Activated CD4-positive, alpha-beta T cell treated with anti-CD3 and anti-CD28 coated beads for 24 hours (primary cell): Measurements from ENCODE around the gene PLSCR5.
A peak's percentile ranks its signal among the peaks of the same experiment; 100 is the strongest.

Experiments
- DNase-seq, 2 donors: peaks; one replicate each; pipeline ENCODE4 v3.0.0-alpha.2; 2020; ENCODE audit warnings: low read depth in 2 of 2

Gene PLSCR5

DNA sequence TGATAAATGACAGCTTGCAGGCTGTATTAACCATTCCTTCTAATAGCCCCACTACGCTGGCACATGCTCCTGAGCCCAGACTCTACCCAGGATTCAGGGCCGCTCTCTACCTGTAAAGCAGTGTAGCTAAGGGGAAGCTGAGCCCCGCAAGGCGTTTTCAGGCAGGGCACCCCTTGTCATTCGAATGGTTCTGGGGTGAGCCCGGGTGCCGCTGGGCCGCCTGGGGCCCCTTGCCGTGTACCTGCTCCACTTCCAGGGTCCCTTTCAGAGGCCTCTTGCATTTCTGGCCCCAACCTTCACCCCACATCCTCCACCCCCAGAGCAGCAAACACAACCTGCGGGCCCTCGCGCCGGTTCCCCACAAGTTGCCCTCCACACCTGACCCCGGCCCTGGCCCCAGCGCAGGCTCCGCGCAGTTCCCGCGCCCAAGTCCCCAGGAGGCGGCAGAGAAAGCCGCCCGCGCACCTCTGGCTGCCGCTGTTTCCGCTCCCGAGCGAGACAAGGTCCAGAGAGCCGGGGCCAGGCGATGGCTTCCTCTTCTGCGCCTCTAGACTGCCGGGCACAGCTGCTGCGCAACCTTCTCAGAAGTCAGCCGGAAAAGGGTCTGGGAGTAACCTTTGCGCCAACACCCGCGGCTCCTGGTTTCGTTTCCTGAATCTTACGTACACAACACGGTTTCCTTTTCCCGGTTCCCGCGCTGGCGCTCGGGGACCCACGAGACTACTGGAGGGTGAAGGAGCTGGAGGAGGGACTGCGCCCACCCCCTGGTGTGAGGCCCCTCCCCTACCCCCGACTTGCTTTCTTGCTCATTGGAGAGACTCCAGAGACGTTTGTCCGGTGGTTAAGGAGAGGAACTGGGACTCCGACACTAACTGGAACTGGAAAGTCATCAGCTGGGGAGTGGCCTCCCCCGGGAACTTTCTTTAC is 60.9 kb downstream of the PLSCR5 start, which contains the start of gene PLSCR1:
PLSCR1 (minus strand) TSS at position 606 of the 927 bp plus-strand sequence. CDS start 8,055 bp downstream, outside the sequence.
- DNase-seq = peak; percentile 41 to 67

DNA sequence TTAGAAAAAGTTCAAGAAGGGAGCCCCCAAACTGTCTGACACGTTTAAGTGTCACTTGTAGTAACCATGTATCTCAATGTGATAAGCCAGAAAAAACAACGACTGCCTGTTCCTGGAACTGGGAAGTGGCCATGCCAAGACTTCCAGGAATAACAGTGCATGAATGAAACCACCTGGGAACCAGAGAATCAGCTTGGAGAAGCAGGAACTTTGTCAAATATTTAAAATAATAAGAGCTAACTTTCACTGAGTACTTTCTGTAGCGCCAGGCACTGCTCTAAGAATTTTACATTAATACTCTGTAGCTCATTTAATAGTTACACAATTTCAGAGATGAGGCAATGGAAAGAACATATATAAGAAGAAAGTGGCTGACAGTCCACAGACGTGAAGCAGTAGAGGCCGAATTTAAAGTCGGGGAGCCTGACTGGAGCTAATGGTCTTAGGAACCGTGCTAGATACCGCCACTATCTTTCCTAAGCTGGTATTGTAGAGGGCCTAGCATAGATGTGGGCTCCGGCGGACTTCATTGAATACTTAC is 61.6 kb downstream of the PLSCR5 start:
- DNase-seq = no peak

DNA sequence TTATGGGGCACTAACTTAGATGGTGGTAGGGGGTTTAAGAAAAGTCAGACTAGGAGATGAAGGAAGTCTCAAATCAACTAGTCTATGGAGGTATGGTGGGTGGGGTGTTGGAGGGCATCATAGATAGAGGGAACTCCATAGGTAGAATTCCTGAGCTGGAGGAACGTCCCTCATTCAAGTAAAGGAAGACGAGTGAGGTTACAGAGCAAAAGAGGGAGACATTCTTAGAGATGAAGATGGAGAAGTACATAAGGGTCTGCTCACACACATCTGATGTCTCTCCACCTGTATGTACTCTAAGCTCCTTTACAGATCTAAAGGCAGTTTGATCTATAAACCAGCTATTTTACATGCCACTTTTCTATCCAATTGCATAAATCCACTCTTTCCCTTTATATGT is 62.2 kb downstream of the PLSCR5 start:
- no peak for DNase-seq

DNA sequence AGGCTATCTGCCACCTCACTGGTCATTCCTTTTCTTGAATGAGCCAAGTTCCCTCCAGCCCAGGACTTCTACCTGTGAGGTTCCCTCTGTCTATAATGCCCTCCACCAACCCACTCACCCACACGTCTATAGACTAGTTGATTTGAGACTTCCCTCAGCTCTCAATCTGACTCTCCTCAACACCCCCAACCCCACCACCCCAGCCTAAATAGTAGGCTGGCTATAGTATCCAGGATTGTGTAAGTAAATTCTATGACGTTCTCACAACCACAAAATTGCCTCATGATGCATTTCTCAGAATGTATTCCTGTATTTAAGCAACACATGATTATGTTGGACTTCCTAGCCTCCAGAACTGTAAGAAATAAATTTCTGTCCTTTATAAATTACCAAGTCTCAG is 63.0 kb downstream of the PLSCR5 start:
- DNase-seq = no peak

DNA sequence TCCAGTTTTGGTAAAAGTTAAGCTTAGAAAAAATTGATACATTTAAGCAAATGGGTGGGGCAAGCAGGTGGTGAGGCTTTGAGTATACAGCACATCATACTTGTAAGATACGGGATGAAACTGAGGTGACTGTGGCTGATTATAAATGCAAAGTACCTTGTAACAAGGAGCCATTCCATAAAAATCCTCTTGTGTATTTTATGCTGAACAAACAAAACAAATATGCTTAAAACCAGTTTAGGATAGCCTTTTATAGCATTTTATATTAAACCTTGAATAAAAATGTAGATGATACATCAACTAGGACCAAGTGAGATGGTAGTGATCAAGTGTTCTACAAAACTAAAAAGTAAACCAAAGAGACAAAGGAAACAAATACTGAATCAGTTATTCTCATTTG is 64.2 kb downstream of the PLSCR5 start:
- DNase-seq = no peak

DNA sequence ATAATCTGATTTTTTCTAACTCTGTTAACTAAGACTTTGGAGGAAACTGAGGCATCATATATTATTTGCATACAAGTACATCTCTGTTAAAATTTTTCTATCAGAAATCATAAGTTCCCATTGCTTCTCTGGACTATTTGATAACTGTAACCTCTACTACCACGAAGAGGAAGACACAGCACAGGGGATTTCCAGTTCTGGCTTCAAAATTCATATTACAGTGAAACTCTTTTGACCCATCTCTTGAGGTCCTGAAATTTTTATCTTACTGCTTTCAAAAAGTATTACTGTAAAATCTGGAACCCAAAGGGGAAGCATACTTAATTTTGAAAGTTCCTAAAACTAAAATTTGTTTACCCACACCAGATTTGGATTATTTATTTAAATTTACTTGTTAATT is 64.9 kb downstream of the PLSCR5 start:
- no peak for DNase-seq

DNA sequence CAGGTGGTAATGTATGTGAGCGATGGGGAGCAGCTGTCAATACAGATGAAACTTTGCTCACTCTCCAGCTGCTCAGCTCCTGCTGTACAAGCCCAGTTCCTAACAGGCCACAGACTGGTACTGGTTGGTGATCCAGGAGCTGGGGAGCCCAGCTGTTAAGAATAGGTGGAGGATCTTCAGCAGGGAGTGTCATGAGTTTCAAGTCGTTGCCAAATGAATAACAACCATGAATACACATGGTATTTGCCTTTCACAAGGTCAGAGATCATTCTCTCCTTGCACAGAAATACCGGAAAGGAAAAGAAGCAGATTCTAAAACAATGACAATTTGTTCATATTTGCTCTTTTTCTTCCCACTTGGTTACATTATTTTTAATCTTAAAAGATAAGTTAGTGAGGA is 65.8 kb downstream of the PLSCR5 start:
- no peak for DNase-seq

DNA sequence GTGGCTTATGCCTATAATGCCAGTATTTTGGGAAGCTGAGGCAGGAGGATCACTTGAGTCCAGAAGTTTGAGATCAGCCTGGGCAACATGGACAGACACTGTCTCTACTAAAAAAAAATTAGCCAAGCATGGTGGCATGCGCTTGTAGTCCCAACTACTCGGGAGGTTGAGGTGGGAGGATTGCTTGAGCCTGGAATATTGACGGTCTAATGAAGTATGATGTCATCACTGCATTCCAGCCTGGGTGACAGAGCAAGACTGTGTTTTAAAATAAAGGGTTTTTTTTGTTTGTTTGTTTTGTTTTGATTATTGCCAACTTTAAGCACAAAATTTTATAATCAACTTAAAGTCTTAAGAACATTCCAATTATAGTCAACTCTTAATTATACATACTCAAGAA is 67.5 kb downstream of the PLSCR5 start:
- no peak for DNase-seq

DNA sequence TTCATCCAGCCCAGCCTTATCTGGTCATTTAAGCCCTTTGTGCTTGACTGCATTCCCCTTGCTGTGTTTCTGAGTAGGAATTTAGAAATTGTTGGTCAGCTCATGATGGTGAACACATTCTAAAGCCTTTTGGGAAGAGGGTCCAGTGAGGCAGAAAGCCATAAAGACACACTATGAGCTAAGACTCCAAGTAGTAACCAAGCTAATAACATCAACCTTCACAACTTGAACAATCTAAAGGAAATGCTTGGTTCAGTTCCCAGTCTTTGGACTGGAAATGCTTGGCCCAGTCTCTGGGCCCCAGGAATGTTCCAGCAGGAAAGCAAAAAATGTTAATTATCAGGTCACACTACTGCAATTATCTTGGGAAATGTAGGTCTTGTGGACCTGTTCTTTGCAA is 68.5 kb downstream of the PLSCR5 start:
- DNase-seq = no peak
